ENCODE results near the gene ADD1. TPM values are rescaled to one million over a fixed set of nuclear protein-coding genes. Genes with fewer than 3 reads are reported as not detected.
"Not testable (repeated sequence)": the region's sequence is repeated elsewhere in the genome, so short reads cannot be mapped to it uniquely, and the experiment has no call there.

Gene ADD1
- total RNA-seq, 2 donors from 2014 or later, result 220 to 254 TPM

GRCh38 chr4:2934077-2934812 is 90.6 kb downstream of the ADD1 start:
- no peaks in the 10 kb centered on the region for H3K27me3 Mint-ChIP-seq
- no peak overlapping the region for H3K27ac Mint-ChIP-seq
- H3K9me3 Mint-ChIP-seq, result no peaks in the 10 kb centered on the region
- ATAC-seq (replicated peaks), result no peak
- H3K4me1 Mint-ChIP-seq, result peaks cover 13% of the 10 kb centered on the region
- peaks cover 93% of the 10 kb centered on the region for H3K36me3 Mint-ChIP-seq (ENCODE audit: low read depth)
- peak overlapping the region; percentile 100 for H3K4me3 Mint-ChIP-seq

- Mint-ChIP-seq H3K4me3 (peak overlapping the region; percentile 92), H3K4me1 (peaks cover 15% of the 10 kb centered on the region), H3K27ac (peak overlapping the region; percentile 99), H3K36me3 (ENCODE audit: low read depth) (peaks cover 93% of the 10 kb centered on the region), H3K27me3 (no peaks in the 10 kb centered on the region), H3K9me3 (no peaks in the 10 kb centered on the region)
- peak; percentile 39 for ATAC-seq (replicated peaks)
Observed at GRCh38 chr4:2934813-2935761, 91.4 kb downstream of the ADD1 start.

GRCh38 chr4:2935762-2936743 is 92.4 kb downstream of the ADD1 start:
- H3K4me3 Mint-ChIP-seq, result peak overlapping the region; percentile 92
- H3K27me3 Mint-ChIP-seq, result no peaks in the 10 kb centered on the region
- H3K4me1 Mint-ChIP-seq, result peaks cover 15% of the 10 kb centered on the region
- peak overlapping the region; percentile 99 for H3K27ac Mint-ChIP-seq
- peak; percentile 64 for ATAC-seq (replicated peaks)
- H3K9me3 Mint-ChIP-seq, result no peaks in the 10 kb centered on the region
- H3K36me3 Mint-ChIP-seq (ENCODE audit: low read depth), result peaks cover 93% of the 10 kb centered on the region

GRCh38 chr4:2936773-2937145 is 93.1 kb downstream of the ADD1 start:
- peaks cover 93% of the 10 kb centered on the region for H3K36me3 Mint-ChIP-seq (ENCODE audit: low read depth)
- H3K4me3 Mint-ChIP-seq, result peak overlapping the region; percentile 92
- H3K27ac Mint-ChIP-seq, result peak overlapping the region; percentile 99
- no peaks in the 10 kb centered on the region for H3K27me3 Mint-ChIP-seq
- no peaks in the 10 kb centered on the region for H3K9me3 Mint-ChIP-seq
- H3K4me1 Mint-ChIP-seq, result peaks cover 15% of the 10 kb centered on the region
- peak; percentile 61 for ATAC-seq (replicated peaks)

- ATAC-seq (replicated peaks), result peak; percentile 34
- H3K27ac Mint-ChIP-seq, result peak overlapping the region; percentile 99
Observed at GRCh38 chr4:2937146-2937857, 93.7 kb downstream of the ADD1 start.

GRCh38 chr4:2937986-2938385 is 94.3 kb downstream of the ADD1 start:
- H3K4me1 Mint-ChIP-seq, result peaks cover 19% of the 10 kb centered on the region
- no peak for ATAC-seq (replicated peaks)
- no peaks in the 10 kb centered on the region for H3K27me3 Mint-ChIP-seq
- peak overlapping the region; percentile 99 for H3K27ac Mint-ChIP-seq
- H3K36me3 Mint-ChIP-seq (ENCODE audit: low read depth), result peaks cover 93% of the 10 kb centered on the region
- no peaks in the 10 kb centered on the region for H3K9me3 Mint-ChIP-seq
- H3K4me3 Mint-ChIP-seq, result peak overlapping the region; percentile 92

More at GRCh38 chr4:2937146-2937857, 93.7 kb downstream of the ADD1 start:
- Mint-ChIP-seq H3K36me3 (ENCODE audit: low read depth) (peaks cover 93% of the 10 kb centered on the region), H3K4me3 (peak overlapping the region; percentile 92), H3K9me3 (no peaks in the 10 kb centered on the region), H3K27me3 (no peaks in the 10 kb centered on the region), H3K4me1 (peaks cover 16% of the 10 kb centered on the region)

- Mint-ChIP-seq H3K27ac (peak overlapping the region; percentile 96), H3K36me3 (ENCODE audit: low read depth) (peaks cover 93% of the 10 kb centered on the region), H3K4me3 (peak overlapping the region; percentile 92), H3K4me1 (peaks cover 19% of the 10 kb centered on the region)
- ATAC-seq (replicated peaks); H3K9me3 Mint-ChIP-seq; H3K27me3 Mint-ChIP-seq: not testable (repeated sequence)
Observed at GRCh38 chr4:2938411-2938810, 94.8 kb downstream of the ADD1 start.

GRCh38 chr4:2938906-2939305 is 95.3 kb downstream of the ADD1 start:
- Mint-ChIP-seq H3K27ac (peak overlapping the region; percentile 96), H3K36me3 (ENCODE audit: low read depth) (peaks cover 93% of the 10 kb centered on the region), H3K9me3 (no peaks in the 10 kb centered on the region), H3K4me1 (peaks cover 19% of the 10 kb centered on the region), H3K27me3 (no peaks in the 10 kb centered on the region), H3K4me3 (peak overlapping the region; percentile 92)
- no peak for ATAC-seq (replicated peaks)

- Mint-ChIP-seq H3K27ac (peak overlapping the region; percentile 96), H3K36me3 (ENCODE audit: low read depth) (peaks cover 100% of the 10 kb centered on the region), H3K4me3 (peak overlapping the region; percentile 92), H3K9me3 (no peaks in the 10 kb centered on the region), H3K27me3 (no peaks in the 10 kb centered on the region), H3K4me1 (peaks cover 19% of the 10 kb centered on the region)
- peak; percentile 6 for ATAC-seq (replicated peaks)
Observed at GRCh38 chr4:2939383-2940243, 96.0 kb downstream of the ADD1 start.

GRCh38 chr4:2940267-2941137 is 96.9 kb downstream of the ADD1 start:
- H3K4me1 Mint-ChIP-seq, result peaks cover 19% of the 10 kb centered on the region
- ATAC-seq (replicated peaks), result no peak
- H3K36me3 Mint-ChIP-seq (ENCODE audit: low read depth), result peaks cover 100% of the 10 kb centered on the region
- H3K27ac Mint-ChIP-seq, result peak overlapping the region; percentile 67
- peak overlapping the region; percentile 92 for H3K4me3 Mint-ChIP-seq
- H3K27me3 Mint-ChIP-seq, result no peaks in the 10 kb centered on the region
- H3K9me3 Mint-ChIP-seq, result no peaks in the 10 kb centered on the region

GRCh38 chr4:2941138-2942036 is 97.7 kb downstream of the ADD1 start:
- Mint-ChIP-seq H3K9me3 (no peaks in the 10 kb centered on the region), H3K27me3 (no peaks in the 10 kb centered on the region), H3K4me1 (peaks cover 19% of the 10 kb centered on the region), H3K4me3 (peak overlapping the region; percentile 92), H3K36me3 (ENCODE audit: low read depth) (peaks cover 100% of the 10 kb centered on the region), H3K27ac (peak overlapping the region; percentile 67)
- ATAC-seq (replicated peaks), result no peak
